GM21390 (cell line): Measurements from ENCODE around the gene GALNT10.
A peak's percentile ranks its signal among the peaks of the same experiment; 100 is the strongest.

Experiments
- ATAC-seq: cut with Tn5 transposase; IDR thresholded peaks from one replicate; pipeline ENCODE4 v1.9.1; 2021; ENCODE audit not compliant: unreplicated experiment

Gene GALNT10

DNA sequence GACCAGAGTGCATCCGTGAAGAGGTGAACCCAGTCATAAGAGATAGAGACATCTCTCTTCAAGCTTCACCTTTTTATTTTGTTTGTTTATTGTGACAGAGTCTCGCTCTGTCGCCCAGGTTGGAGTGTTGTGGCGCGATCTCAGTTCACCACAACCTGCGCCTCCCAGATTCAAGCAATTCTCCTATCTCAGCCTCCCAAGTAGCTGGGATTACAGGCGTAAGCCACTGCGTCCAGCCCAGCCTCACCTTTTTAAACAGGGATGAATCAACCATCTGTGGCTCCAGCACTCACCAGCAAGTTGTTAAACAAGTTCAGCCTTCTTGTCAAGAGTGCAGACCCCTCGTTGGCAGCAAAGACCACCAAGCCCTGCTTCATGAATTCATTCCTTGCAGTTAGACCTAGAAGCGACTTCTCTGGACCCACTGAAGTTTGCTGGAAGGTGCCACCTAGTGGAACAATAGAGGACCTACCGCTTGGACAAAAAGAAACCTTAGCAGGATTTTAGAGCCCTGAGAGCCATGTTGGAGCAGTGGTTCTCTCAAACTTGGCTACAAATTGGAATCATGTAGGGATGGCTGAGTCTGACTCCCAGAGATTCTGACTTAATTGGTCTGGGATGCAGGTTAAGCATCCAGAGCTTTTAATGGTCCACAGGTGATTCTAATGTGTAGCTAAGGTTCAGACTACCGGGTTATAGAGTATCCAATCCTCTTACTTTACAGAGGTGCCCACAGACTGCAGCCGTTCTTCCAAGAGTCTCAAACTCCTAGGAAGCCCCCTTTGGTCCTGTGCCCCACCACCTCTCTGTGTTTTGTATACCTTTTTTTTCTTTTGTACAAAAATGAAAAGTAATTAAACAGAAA is 10.5 kb upstream of the GALNT10 start:
- ATAC-seq: peak; percentile 91

DNA sequence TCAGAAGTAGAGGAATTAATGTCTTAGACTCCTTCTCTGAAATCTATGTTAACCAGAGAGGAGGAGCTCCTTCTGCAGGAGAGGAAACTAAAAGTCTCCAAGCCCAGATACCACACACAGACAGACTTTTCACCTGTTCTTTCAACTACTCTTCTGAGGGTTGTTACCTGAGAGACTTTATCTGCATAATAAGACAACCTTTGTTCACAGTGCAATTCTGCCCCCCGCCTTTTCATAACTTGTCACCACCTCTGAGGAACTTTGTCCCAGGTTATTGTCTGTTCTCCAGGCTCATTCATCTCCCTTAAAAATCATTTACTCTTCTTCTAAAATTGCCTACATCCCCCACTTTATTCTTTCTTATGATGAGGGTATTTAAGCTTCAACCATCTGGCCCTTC is 9.4 kb upstream of the GALNT10 start:
- no peak for ATAC-seq

DNA sequence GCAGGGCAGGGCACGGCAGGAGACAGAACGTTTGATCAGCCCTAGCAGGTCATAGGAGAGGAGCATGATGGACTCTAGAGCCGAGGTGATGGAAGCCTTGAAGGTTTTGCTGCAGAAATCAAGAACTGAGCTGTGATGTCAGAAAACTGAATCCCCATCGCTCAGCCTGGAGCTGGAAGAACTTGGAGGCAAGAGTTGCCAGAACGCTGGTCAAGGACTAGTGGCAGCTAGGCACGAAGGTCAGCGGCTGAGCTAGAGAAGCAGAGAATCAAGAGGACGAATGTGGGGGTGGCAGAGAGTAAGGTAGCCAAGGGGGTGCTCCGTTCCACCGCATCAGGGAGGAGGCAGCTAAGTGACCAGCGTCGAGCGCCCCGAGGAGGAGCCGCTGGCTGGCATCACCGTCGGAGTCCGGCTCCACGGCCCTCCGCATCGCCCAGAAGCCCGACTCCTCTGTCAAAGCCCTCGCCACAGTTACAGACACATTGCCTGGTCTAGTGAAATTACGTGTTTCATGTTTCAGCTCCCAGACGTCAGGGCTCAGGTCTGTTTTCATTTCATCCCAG is 1.2 kb upstream of the GALNT10 start:
- ATAC-seq: peak; percentile 11

DNA sequence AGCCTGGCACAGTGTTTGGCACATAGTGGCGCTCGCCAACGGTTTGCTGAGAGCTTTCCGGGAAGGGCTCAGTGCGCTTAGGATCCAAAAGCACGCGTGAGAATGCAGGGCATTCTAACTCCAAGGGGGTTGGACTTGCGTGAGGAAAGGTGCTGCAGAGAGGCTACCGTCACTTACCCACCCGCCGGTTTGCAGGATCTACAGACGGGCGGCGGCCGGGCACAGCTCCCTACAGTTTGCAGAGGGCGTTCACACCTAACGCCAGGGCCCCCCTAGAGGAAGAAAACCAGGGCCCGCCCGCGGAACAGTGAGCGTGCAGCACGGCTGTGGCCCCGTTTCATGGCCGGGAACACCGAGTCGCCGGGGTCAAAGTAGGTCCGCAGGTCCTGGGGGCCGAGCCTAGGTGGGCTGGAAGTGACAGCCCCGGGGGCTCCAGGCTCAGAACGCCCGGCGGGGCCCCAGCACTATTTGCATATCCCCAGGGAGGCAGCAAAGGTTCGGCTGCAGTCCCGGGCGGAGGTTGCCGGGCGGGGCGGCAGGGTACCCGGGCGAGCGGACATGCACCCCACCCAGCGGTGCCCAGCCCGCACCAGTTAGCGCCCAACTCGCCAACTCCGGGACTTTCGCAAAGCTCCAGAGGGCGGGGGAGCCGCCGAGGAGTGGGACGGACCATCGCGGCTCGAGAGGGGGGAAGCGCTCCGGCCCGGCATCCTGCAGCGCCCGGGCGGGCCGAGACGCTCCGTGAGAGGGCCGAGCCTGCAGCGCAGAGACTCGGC is 526 bp upstream of the GALNT10 start:
- ATAC-seq: peak; percentile 71

DNA sequence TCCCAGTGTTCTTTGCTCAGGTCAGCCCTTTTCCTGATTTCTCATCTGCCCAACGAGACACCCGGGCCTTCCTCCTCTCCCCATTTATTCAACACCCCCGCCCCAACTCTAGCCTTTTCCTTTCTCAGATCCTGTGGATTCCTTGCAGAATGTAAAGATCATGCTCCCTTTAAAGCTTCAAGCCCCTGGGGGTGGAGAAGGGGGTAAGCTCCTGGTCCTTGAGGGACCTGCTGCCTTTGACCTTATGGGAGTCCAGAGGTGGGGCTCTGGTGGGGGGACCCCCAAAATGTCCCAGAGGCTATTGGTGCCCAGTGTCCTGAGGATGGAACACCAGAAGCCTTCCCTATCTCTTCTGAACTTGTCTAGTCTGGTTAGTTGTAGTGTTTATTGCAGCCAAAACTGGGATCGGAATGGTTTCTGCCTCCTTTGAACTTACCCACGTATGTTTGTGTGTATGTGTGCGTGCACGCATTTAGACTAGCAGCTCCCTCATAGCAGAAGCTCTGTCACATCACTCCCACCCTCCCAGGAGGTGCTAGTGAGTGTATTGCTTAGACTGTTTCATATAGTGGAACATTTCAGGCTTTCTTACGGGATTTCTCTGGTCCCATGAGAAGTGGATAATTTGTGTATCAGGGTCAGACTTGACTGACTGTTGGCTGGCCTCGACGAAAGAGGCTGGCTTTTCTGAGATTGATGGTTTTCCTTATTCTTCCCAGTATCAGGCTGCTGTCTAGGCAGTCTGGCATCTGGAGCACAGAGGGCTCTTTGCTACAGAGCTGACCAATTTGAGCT is 1.1 kb downstream of the GALNT10 start:
- ATAC-seq: no peak

DNA sequence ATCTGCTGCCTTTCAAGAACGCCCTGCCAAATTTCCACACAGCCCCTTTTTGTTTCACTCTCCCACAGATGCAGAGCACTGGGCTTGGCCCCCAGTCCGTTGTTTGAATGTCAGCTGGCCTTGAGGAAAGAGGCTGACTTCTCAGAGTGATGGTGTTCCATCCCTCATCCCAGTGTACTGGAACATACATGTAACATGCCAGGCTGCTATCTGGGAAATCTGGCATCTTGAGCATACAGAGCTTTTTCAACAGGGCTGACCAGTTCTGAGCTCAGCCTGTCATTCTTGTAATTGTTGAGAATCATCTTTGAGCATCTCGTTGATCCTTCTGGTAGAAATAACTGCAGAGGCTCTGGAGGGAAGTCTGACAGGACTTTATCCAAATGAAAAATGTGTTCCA is 2.8 kb downstream of the GALNT10 start:
- no peak for ATAC-seq

DNA sequence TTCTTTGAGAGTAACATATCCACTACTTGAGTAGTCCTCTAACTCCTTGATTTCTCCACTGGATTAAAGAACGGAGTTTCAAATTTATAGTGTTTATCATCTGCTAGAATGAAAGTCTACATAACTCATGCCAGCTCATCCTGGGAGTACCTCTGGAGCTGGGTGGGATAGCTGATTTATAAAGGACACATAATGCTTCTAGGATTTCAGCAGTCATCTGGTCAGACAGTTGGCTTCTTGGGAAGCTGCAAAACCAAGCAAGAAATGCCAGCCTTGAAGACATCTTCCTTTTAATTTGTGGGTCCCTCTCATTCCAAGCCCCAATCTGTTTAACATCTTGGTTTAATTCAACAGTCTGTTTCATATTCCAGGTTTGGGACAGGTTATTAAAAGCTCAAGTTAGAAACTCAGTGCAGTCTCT is 3.2 kb downstream of the GALNT10 start:
- no peak for ATAC-seq

DNA sequence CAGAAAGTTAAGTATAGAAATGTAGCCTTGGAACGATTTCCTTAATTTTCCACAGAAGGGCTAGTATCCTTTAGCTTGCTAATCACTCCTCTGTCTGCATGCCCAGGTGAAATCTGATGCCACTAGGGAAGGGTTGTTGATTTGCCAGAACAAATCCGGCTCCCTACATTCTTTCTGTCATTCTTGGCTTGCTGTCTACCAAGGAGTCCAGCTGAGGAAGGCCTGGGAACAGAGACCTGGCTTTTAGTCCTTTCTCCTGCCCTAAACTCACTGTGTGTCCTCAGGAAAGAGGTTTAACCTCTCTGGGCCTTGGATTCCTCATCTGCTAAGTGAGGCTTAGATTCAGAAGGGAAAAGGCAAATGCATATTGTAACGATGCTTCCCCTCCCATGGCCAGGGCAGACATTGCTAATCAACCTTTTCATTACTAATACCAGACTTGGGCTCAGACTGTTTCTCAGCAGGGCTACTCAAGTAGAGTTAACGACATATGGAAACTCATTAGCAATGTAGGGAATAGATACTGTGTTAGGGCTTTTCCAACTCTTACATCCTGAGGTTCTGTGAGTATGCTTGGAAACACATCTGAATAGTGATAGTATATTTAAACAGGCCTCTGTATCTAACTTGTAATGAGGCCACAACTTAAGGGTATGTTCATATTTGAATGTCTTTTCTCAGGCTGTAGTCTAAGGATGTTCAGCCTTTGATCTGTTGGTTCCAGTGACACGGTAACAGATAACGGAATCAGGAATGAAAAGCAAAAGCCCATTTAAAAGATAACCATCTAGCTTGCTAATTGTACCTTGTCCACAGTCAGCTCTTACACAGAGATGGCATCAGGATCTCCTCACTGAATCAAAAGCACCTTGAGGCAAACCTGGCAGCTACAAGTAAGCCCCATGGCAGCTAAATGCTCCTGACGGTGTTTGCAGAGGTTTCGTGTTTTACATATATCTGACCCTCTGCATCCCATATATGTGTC is 4.1 kb downstream of the GALNT10 start:
- no peak for ATAC-seq

DNA sequence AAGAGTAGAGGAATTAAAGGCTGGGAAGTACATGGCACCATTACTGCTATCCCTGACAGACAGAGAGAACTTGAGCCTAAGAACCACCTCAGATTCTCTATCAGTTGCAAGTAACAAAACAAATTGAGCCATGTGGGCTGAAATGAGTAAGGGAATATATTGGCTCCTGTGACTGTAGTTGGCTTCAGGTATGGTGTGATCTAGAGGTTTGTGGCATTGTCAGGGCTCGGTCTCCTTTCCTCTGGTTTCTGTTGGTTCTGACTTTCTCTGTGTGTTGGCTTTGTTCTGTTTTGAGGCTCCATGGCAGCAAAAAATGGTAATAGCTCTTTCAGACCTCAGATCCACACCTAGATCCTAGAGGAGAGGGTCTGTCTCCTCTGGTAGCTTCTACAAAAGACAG is 5.7 kb downstream of the GALNT10 start:
- ATAC-seq: no peak

DNA sequence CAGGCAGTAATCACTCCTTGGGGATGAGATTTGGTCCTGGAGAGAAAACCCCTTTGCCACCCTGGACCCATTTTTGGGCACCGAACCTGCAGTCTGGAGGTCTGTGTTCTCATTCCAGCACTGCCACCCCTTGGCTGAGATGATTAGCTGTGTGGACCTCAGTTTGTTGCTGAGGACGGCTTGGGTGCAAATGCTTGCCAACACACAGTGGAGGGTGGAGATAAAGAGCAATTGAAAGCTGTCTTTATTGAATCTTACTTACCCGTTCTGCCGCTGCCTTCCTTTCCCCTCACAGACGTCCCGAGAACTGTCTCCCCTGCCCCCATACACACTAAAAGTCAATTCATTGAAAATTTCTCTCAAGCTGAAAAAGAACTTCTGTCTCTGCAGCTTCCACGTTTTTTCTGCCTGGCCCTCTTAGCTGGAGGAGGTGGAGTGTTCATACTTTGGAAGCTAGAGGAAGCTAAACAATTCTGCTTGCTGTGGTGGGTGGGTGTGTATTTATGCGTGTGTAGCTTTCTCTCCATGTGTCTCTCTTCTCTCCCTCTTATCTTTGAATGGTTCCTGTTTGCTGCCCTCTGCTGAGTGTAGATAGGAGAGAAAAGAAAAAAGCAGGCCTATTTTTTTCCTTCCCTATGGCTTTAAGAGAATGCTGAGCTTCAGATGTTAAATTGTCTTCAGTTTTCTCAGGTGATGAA is 6.6 kb downstream of the GALNT10 start:
- ATAC-seq: no peak

DNA sequence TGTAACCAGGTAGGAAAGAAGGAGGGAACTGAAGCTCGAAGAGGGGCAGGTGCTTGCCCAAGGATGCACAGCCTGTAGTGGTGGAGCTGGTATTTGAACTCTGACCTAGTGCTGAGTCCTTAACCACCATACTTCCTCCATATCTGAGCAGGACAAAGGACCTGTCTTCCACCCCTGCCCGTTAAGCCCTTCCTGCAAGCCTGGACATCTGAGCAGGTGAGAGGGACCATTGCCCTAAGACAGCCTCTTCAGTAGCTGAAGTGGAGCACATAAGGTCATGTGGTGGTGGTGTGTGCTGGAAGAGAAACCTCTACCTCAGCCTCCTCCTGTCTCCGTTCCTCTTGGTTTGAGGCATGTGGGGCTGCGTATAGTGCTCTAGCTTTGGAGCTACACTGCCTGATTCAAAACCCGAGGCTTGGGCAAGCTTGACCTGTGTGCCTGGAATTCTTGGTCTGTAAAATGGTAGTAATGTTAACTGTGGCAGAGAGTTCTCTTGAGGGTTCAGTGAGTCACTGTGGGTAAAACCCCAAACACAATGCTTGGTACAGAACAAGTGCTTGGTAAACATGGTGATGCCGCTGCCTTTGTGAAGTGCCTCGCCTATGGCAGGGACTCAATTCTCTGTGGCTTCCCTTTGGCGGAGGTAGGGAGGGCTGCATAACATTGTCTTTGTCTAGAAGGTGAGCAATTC is 7.4 kb downstream of the GALNT10 start:
- no peak for ATAC-seq

DNA sequence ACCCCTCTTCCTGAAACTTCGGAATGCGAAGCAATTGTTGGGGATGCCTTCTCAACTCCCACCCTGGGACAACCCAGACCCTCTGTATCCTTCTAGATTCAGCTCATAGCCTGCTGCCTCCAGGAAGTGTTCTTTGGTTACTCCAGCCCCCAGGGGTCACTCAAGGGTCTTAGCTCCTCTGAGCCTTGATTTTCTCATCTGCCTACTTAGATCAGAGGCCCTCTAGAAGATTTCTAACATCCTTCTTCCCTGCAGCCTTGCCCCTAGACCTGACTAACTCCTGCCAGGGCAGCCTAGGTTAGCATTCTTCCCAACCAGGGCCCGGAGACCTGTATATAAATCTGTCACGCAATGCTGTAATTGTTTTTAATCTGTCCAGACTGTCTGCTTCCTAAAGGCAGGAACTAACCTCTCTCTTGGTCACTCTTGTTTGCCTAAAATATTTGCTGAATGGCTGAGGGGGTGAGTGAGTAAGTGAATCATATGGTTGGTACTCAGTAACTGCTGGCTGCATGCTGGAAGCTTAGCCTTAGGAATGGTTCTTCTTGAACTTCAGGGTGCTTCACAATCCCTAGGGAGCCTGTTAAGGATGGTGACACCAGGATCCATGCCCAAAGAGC is 8.2 kb downstream of the GALNT10 start:
- no peak for ATAC-seq

DNA sequence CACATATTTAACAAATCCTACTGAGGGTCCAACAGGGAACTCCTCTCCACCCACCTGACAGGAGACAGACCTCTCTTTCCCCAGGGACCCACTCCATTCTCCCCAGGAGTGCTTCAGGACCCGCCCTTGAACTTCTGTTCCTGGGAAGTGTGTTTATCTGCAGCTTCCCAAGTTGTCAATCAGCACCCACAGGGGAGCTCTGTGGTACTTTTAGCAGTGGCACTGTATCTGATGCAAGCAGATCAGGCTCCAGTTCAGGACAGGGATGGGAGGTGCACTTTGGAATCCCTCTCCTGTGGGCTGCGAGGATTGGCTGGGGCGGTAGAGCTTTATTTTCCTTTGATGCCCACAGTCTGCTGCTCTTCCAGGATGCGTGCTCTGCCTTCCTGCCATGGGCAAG is 8.7 kb downstream of the GALNT10 start:
- ATAC-seq: no peak

DNA sequence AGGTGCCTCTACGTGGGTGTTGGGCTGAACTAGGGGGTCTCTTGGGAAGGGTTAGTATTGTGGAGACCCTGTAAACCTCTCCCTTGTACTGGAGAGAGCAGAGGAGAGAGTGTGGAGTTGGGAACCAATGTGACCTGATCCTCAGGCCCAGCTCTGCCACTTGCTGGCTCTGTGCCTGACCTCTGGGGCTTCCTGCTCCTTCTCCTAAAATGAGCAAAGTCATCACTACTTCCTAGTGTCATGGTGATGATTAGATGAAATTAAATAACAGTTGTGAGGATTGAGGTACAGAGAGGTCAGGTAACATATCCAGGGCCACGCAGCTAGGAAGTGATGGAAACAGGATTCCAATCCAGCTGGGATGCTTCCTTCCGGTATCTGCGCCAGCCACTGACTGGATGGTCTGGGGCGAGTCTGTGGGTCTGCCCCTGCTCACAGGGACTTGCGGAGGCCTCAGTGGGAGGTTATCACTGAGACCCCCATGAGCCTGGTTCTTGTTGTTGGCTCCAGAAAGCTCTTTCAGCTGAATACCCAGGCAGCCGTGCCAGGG is 9.2 kb downstream of the GALNT10 start:
- ATAC-seq: no peak

DNA sequence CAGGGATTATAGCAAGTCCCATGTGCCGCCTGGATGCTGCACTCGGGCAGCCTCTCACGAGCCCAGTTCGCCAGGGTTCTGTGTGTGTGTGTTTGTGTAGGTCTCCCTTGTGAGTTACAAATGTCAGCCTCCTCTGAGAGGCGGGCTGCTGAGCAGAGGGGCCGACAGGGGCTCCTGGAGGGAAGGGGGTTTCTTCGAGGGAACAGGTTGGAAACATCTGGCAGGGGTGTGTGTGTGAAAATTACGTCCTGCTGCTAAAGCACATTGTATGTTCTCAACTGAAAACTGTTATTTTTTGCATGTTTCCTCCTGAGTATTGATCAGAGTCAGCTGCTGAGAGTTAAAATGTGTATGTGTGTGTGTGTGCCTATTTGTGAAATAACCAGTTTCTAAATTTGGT is 9.7 kb downstream of the GALNT10 start:
- ATAC-seq: no peak

DNA sequence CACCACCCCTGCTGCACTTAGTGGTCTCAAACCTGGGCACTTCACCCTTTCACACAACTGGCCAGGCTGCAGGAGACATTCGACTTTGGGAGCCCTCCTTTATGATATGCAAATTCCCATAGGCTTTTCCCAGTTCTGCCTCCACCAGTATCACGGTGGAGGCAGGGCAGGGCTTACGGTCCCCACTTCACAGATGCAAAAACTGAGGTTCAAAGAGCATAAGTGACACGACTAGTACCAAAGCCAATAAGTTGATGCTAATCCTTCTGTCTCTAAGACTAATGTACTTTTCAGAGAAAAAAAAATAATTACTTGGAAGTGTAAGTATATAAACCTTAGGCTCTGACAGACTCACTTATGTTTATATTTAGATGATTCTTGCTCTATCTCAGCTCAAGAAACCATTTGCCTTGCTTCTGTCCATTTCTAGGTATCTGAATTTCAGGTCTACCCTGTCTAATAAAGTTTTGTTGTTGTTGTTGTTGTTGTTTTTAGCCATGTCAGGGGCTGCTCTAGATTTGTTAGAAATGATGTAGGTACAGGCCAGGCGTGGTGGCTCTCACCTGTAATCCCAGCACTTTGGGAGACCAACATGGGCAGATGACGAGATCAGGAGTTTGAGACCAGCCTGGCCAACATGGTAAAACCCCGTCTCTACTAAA is 10.7 kb downstream of the GALNT10 start:
- no peak for ATAC-seq
